HS-27A (cell line): ENCODE data around the gene ANXA3.
A peak's percentile ranks its signal among the peaks of the same experiment; 100 is the strongest.

Experiments used
- DNase-seq: peaks from one replicate; pipeline ENCODE4 v3.0.0-alpha.2; 2012; ENCODE audit warnings: low read depth, missing footprints

The ANXA3 gene

DNA sequence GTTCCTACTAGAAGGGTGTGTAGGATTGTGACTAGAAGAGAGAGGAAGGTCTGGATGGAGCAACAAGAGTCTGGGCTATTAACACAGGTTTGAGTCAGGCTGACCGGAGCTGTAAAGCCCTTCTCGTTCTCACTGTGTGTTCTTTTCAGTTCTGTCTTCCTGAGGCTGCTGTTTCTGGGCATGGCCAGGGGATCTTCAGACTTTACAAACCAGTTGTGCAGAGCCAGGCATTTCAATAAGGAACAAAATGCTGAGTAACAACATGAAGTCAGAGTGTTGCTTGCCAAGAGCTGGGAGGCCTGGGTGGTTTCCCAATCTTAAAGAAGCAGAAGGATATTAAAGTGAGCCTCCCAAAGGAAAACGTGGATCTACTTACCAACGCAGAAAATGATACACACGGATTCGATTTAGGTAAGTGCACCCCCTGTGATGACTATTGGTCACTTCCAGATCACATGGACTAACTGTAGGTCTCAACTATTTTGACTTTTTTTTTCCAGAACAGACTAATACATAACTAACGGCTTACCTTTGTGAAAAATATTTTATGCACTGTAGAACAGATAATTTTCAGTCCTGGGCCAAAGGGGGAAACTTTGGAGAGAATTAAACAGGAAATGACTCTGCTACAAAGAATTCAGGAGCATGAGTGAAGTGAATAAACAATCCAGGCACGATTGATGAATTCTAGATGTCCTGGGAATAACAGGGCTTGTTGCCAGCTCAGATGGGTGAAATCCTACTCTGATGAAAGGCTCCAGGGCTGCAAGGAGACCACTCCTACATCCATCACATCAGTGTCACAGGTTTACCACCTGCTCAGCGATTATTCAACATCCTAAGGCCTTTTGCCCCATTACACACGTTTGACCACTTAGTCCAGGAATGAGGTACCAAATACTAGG, 94.5 kb downstream of the ANXA3 start:
- peak; percentile 86 for DNase-seq

DNA sequence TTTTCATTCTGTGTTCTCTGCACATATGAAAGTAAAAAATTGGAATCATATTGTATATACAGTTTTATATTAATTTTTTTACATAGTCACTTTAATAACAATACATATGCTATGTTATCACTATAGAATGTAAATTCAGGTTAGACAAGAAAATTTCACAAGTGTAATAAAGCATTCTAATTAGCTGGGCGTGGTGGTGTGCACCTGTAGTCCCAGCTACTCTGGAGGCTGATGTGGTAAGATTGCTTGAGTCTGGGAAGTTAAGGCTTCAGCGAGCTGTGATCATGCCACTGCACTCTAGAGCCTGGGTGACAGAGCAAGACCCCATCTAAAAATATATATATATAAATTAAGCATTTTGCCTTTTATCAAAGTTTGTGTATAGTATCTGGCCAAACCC, 95.7 kb downstream of the ANXA3 start:
- DNase-seq, result no peak

DNA sequence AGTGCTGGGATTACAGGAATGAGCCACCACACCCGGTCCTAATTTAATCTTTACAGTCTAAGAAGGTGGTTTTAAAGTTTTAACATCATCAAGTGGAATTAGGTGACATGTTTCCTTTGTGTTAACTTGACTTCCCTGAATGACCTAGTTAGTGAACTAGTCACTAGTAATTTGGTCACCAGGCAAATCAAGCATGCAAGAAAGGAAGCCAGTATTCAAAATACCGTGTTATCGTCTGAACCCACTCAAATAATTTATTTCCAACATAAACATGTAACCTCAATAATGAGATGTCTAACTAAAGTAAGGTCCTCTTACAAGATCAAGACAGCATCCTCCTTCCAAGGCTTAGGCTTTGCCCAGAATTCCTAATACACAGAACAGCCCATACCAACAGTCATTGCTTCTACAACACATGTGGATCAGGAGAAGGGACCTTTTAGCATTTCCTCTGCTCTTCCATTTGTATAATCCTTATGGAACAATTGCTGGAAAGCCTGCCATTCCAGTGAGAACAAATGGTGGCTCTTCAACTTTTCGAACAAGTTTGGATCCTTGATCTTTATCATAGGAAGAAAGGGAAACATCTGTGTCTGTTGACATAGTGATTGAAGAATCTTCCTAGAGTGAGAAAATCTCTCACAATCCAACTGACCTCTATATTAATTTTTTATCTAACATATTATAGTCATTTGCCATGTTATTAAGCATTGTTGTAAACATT, 97.2 kb downstream of the ANXA3 start:
- DNase-seq, result no peak

DNA sequence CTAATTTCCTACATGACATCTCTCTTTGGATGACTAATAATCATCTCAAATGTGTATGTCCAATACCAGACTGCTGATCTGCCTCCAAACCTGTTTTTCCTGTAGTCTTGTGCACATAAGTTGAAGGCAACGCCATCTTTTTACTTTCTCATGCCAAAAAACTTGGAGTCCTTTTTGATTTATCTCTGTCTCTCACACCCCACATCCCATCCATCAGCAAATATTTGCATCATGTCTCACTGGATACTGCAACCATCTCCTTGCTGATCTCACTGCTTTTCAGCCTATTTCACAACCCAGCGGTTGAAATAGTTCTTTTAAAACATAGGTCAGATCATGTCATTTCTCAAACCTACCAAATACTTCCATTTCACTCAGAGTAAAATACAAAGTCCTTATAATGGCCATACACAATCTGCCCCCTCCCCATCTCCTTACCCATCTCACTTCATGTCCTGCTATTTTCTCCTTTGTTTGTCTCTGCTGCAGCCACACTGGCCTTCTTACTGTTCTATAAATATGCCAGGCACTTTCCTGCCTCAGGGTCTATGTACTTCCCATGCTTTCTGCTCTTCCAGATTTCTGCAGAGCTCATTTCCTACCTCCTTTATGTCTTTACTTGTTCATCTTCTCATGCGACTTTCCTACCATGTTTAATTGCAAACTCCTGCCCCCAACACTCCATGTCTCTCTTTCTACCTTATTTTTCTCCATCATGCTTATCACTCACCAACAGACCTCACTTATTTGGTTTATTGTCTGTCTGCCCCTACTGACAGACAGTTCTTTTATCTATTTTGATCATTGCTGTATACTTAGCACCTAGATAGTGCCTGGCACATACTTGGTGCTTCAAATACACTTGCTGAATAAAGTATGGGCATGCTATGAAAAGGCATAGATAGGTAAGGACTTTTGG, 98.8 kb downstream of the ANXA3 start:
- peak; percentile 31 for DNase-seq

DNA sequence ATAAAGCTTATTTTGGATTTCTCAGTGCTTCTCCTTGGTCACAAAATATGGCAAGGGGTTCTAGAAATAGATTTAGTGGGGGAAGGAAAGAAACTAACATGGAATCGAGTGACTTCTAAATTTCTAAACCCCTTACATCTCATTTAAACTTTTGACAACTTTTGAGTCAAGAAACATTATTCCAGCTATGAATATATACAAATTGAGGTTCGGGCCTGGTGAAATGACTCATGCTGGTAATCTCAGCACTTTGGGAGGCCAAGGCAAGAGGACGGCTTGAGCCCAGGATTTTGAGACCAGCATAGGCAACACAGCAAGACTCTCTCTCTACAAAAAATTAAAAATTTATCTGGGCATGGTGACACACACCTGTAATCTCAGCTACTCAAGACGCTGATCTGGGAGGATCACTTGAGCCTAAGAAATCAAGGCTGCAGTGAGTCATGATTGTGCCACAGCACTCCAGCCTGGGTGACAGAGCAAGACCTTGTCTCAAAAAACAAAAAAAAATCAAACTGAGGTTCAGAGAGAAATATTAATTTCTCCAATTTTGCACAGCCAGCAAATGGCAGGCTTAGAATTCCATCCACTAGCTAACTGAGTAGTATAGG, 99.8 kb downstream of the ANXA3 start:
- DNase-seq, result no peak

DNA sequence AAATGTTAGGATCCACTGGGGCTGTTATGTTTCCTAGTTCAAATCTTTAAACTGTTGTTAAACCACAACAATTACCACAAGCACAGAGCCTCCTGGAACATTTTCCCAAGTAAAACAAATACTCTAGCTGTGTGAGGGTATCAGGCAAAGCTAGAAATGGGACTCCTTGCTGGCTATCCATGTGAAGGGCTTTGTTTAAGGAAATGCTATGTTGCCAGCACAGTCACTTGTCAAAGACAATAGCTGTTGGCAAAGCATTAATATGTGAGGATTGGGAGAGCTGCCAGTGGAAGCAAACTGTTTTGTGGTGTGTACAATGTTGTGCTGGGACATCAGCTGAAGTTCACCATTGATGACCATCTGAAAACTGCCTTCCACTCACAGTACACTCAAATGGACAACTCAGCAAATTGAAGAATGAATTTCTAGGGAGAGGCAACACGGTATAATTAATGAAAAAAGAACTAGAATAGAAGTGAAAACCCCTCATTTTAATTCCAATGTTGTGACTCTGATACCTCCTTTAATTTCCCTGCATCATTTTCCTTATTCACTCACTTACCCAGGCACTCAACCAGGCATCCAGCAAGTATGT, 100.8 kb downstream of the ANXA3 start:
- no peak for DNase-seq

DNA sequence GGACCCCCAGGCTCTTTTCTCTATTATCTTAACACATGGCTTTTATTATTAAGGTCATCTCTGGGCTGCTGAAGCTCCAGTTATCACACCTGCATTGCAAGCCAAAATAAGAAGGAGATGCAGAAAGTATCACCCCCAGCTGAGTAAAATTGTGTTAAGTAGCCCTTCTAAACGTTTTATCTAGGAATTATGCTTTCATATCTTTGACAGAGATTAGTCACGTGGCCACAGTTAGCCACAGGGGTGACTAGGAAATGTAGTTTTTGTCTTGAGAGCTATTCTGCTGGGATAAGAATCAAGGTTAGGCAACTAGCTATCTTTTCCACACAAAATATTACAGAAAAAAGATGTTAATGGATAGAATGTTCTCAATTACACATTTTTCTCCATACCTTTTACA, 102.1 kb downstream of the ANXA3 start:
- DNase-seq, result no peak

DNA sequence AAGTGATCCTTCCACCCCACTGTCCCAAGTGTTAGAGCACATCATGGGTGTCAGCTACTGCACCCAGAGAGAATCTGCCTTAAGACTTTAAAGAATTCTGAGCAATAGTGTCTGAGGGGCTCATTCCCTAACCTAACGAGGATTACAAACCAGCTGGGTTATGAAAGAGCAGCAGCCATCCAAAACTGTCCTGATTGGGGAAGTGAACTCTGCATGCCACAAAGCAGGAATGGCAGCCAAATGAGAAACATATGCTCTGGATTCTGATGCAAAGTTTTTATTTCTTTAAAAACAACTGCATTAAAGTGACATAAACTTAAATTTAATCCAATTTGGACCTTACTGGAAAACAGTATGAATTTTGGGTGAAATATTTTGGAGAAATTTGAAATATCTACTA, 103.2 kb downstream of the ANXA3 start:
- DNase-seq, result no peak

DNA sequence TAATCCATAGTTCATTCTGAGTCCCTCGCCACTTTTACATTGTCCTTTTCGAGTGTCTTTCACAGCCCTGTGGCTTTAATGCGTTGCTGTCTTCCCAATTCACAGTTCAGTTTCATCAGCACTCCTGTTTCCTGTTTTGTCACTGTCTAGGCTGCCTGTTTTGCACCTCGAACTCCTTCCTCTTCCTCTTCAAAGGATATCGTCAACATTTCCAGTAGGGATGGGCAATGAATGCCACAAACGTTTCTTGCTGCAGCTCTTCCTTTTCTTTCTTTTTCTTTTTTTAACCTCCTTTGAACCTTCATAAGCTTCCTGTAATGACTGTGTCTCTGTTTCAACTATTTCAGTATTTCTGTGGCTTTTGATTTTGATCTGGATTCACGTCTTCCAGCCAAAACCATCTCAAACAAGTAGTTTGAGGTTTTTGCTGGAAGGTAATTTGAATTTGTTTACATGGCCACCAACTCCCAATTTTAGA, 105.4 kb downstream of the ANXA3 start:
- no peak for DNase-seq

DNA sequence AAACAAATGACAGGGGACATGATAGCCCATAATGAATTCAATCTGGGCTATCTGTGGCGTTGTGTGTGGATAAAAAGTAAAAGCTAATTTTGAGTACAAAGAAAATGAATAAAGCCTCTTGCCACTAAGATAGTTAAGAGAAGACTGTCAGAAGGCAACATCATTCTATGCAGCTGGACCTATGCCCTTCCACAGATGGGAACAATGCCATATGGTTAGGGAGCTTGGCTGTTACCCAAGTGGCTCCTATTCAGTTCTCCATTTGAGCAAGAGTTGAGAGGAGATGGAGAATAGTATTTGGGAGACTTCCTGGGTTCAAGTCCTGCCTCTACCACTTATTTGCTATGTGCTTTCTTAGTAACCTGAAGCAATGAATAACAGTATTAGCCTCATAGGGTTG, 107.7 kb downstream of the ANXA3 start:
- no peak for DNase-seq

DNA sequence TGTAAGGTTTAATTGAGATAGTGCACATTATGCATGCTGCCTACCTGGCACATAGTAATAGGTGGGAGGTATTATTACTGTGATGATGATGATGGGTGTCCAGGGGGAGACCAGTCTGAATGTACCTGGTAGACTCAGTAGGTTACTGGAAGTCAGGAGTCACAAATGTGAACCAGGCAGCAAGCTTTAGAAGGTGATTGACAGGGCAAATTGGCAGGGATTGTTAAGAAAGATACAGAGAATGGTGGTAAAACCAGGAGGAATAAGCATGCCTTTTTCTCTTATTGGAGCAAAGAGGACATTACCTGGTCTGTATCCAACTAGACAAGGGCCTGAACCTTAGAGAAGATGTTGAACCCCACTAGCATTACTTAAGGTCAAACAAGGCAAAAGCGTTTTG, 108.1 kb downstream of the ANXA3 start:
- no peak for DNase-seq
